ENCODE results near the gene ICAM4. TPM values are rescaled to one million over a fixed set of nuclear protein-coding genes. Genes with fewer than 3 reads are reported as not detected.
"Not testable (repeated sequence)": the region's sequence is repeated elsewhere in the genome, so short reads cannot be mapped to it uniquely, and the experiment has no call there.

ICAM4 gene
- total RNA-seq: under 1 TPM; 0.23 to 0.46 TPM

- DNase-seq: peak; percentile 68
- ChIA-PET POLR2A (interaction anchor here (0.6 to 3.9 kb wide), 4 partner anchors 16 to 309 kb away, joined by 3 to 18 read pairs (median 3); partner anchors contain the start of gene ICAM1), CTCF (interaction anchor here (0.5 to 2.8 kb wide), 9 partner anchors 13 to 264 kb away, joined by 3 to 15 read pairs (median 4); partner anchors contain the start of gene ICAM1)
- Mint-ChIP-seq H3K27ac (no peak within 1 kb of the TSS), H3K27me3 (peaks cover 39% of the 10 kb centered on the region), H3K4me3 (no peak within 1 kb of the TSS), H3K9me3 (ENCODE audit: low read depth) (no peaks in the 10 kb centered on the region), H3K36me3 (ENCODE audit: low read depth) (peaks cover 32% of the 10 kb centered on the region), H3K4me1 (peaks cover 58% of the 10 kb centered on the region)
- intact Hi-C loops (cut with DNase I, micrococcal nuclease): no loop called here
- ATAC-seq: peak; percentile 31
These were observed at the start of gene ICAM4 for GRCh38 chr19:10286803-10287737. Gene ICAM4, plus strand, starts transcription at chr19:10286955. Its CDS starts 58 bp downstream, at chr19:10287013.

GRCh38 chr19:10237702-10238101, 49.1 kb upstream of the ICAM4 start:
- no peak overlapping the region for H3K4me3 Mint-ChIP-seq

GRCh38 chr19:10238172-10238783, 48.5 kb upstream of the ICAM4 start:
- Mint-ChIP-seq H3K4me3 (no peak overlapping the region), H3K27ac (no peak overlapping the region)
- ATAC-seq: peak; percentile 28

More at GRCh38 chr19:10237702-10238101, 49.1 kb upstream of the ICAM4 start:
- ATAC-seq (no peak), DNase-seq (no peak)
- ChIA-PET POLR2A (no interaction called here), CTCF (interaction anchor here (1.0 kb wide), 1 partner anchor 9 kb away, joined by 3 read pairs; no protein-coding TSS in a partner anchor)
- Mint-ChIP-seq H3K36me3 (ENCODE audit: low read depth) (peaks cover 3% of the 10 kb centered on the region), H3K9me3 (ENCODE audit: low read depth) (peaks cover 2% of the 10 kb centered on the region), H3K4me1 (peaks cover 14% of the 10 kb centered on the region), H3K27me3 (no peaks in the 10 kb centered on the region), H3K27ac (no peak overlapping the region)
- intact Hi-C loops (cut with DNase I, micrococcal nuclease): no loop called here

GRCh38 chr19:10241826-10242449, 44.8 kb upstream of the ICAM4 start:
- intact Hi-C loops (cut with DNase I, micrococcal nuclease); ATAC-seq; H3K9me3 Mint-ChIP-seq (ENCODE audit: low read depth); H3K27ac Mint-ChIP-seq; H3K36me3 Mint-ChIP-seq (ENCODE audit: low read depth); H3K4me1 Mint-ChIP-seq; H3K27me3 Mint-ChIP-seq; H3K4me3 Mint-ChIP-seq; DNase-seq: not testable (repeated sequence)
- ChIA-PET POLR2A (interaction anchor here (0.5 to 0.6 kb wide), 2 partner anchors 89 to 161 kb away, joined by 4 to 7 read pairs; partner anchors contain the start of gene CDC37), CTCF (interaction anchor here (1.0 kb wide), 1 partner anchor 34 kb away, joined by 3 read pairs; no protein-coding TSS in a partner anchor)

More at GRCh38 chr19:10238172-10238783, 48.5 kb upstream of the ICAM4 start:
- peaks cover 2% of the 10 kb centered on the region for H3K9me3 Mint-ChIP-seq (ENCODE audit: low read depth)
- ChIA-PET POLR2A (interaction anchor here (0.5 kb wide), 1 partner anchor 138 kb away, joined by 3 read pairs; no protein-coding TSS in a partner anchor), CTCF (interaction anchor here (1.0 to 1.2 kb wide), 2 partner anchors 10 to 12 kb away, joined by 3 to 4 read pairs; no protein-coding TSS in a partner anchor)
- H3K27me3 Mint-ChIP-seq: no peaks in the 10 kb centered on the region
- H3K36me3 Mint-ChIP-seq (ENCODE audit: low read depth): peaks cover 3% of the 10 kb centered on the region
- no peak for DNase-seq
- intact Hi-C loops (cut with DNase I, micrococcal nuclease): no loop called here
- peaks cover 14% of the 10 kb centered on the region for H3K4me1 Mint-ChIP-seq

GRCh38 chr19:10243606-10244005, 43.1 kb upstream of the ICAM4 start:
- CTCF ChIA-PET: interaction anchor here (1.2 kb wide), 1 partner anchor 18 kb away, joined by 4 read pairs; no protein-coding TSS in a partner anchor
- H3K4me3 Mint-ChIP-seq: no peak overlapping the region
- no peak for ATAC-seq
- H3K4me1 Mint-ChIP-seq: no peaks in the 10 kb centered on the region
- no peak overlapping the region for H3K27ac Mint-ChIP-seq
- H3K36me3 Mint-ChIP-seq (ENCODE audit: low read depth): no peaks in the 10 kb centered on the region
- no peaks in the 10 kb centered on the region for H3K27me3 Mint-ChIP-seq
- H3K9me3 Mint-ChIP-seq (ENCODE audit: low read depth): no peaks in the 10 kb centered on the region
- intact Hi-C loops (cut with DNase I, micrococcal nuclease): no loop called here
- POLR2A ChIA-PET: no interaction called here
- DNase-seq: no peak

- Mint-ChIP-seq H3K36me3 (ENCODE audit: low read depth) (no peaks in the 10 kb centered on the region), H3K9me3 (ENCODE audit: low read depth) (no peaks in the 10 kb centered on the region), H3K4me1 (no peaks in the 10 kb centered on the region), H3K27ac (no peak overlapping the region), H3K27me3 (no peaks in the 10 kb centered on the region), H3K4me3 (no peak overlapping the region)
- ChIA-PET CTCF (interaction anchor here (0.8 to 1.3 kb wide), 3 partner anchors 22 to 143 kb away, joined by 3 to 5 read pairs (median 4); no protein-coding TSS in a partner anchor), POLR2A (no interaction called here)
- intact Hi-C loops (cut with DNase I, micrococcal nuclease): no loop called here
- DNase-seq: no peak
- ATAC-seq: no peak
These were observed 41.4 kb upstream of the ICAM4 start for GRCh38 chr19:10245189-10245939.

GRCh38 chr19:10246511-10246910, 40.2 kb upstream of the ICAM4 start:
- no peaks in the 10 kb centered on the region for H3K36me3 Mint-ChIP-seq (ENCODE audit: low read depth)
- no peak overlapping the region for H3K4me3 Mint-ChIP-seq
- no peaks in the 10 kb centered on the region for H3K27me3 Mint-ChIP-seq
- H3K4me1 Mint-ChIP-seq: peaks cover 5% of the 10 kb centered on the region
- ChIA-PET CTCF (interaction anchor here (0.6 to 1.0 kb wide), 3 partner anchors 23 to 142 kb away, joined by 3 to 5 read pairs (median 4); no protein-coding TSS in a partner anchor), POLR2A (no interaction called here)
- ATAC-seq (no peak), DNase-seq (no peak)
- no peak overlapping the region for H3K27ac Mint-ChIP-seq
- intact Hi-C loops (cut with DNase I, micrococcal nuclease): no loop called here
- H3K9me3 Mint-ChIP-seq (ENCODE audit: low read depth): no peaks in the 10 kb centered on the region

- DNase-seq: peak; percentile 97
- CTCF ChIA-PET: interaction anchor here (0.6 to 2.9 kb wide), 4 partner anchors 8 to 170 kb away, joined by 3 to 19 read pairs (median 10); no protein-coding TSS in a partner anchor
- peak within 1 kb of the TSS; percentile 97 for H3K27ac Mint-ChIP-seq
- peaks cover 35% of the 10 kb centered on the region for H3K36me3 Mint-ChIP-seq (ENCODE audit: low read depth)
- intact Hi-C loops (cut with DNase I, micrococcal nuclease): loop anchor here (1.0 to 10.0 kb wide), 13 partner anchors 21 to 1123 kb away; partner anchors contain the start of genes CDC37 (in 1 of the 2), CDKN2D (in 1 of the 2), DNMT1 (in 1 of the 2) and ILF3 (in 1 of the 2)
- ATAC-seq: peak; percentile 99
- peak within 1 kb of the TSS; percentile 97 for H3K4me3 Mint-ChIP-seq
- no peaks in the 10 kb centered on the region for H3K9me3 Mint-ChIP-seq (ENCODE audit: low read depth)
- POLR2A ChIA-PET: interaction anchor here (0.6 to 0.7 kb wide), 2 partner anchors 58 to 143 kb away, joined by 4 to 5 read pairs; no protein-coding TSS in a partner anchor
- peaks cover 18% of the 10 kb centered on the region for H3K4me1 Mint-ChIP-seq
- no peaks in the 10 kb centered on the region for H3K27me3 Mint-ChIP-seq
These were observed 34.7 kb upstream of the ICAM4 start, which contains the start of gene MRPL4 for GRCh38 chr19:10251792-10252694. Gene MRPL4, plus strand, starts transcription at chr19:10252214. Its CDS starts 40 bp downstream, at chr19:10252254.

- Mint-ChIP-seq H3K9me3 (ENCODE audit: low read depth) (no peaks in the 10 kb centered on the region), H3K36me3 (ENCODE audit: low read depth) (peaks cover 42% of the 10 kb centered on the region), H3K27ac (peak overlapping the region; percentile 97), H3K4me1 (peaks cover 18% of the 10 kb centered on the region), H3K27me3 (no peaks in the 10 kb centered on the region), H3K4me3 (peak overlapping the region; percentile 97)
- no peak for DNase-seq
- POLR2A ChIA-PET: interaction anchor here (0.7 kb wide), 1 partner anchor 19 kb away, joined by 3 read pairs; no protein-coding TSS in a partner anchor
- intact Hi-C loops (cut with DNase I, micrococcal nuclease): loop anchor here (1.0 to 10.0 kb wide), 5 partner anchors 145 to 1122 kb away; partner anchors contain the start of genes CDC37 (in 1 of the 2), CDKN2D (in 1 of the 2), ILF3 (in 1 of the 2) and KRI1 (in 1 of the 2)
- ATAC-seq: no peak
- CTCF ChIA-PET: no interaction called here
These were observed 34.0 kb upstream of the ICAM4 start for GRCh38 chr19:10252707-10253106.
